ENCODE measurements around the gene RASAL3.
"Not testable (repeated sequence)": the region's sequence is repeated elsewhere in the genome, so short reads cannot be mapped to it uniquely, and the experiment has no call there.

RASAL3 gene

GRCh38 chr19:15485768-15486167 is 21.4 kb upstream of the RASAL3 start:
- H3K27ac Mint-ChIP-seq; ATAC-seq (replicated peaks); DNase-seq; H3K9me3 Mint-ChIP-seq; H3K27me3 Mint-ChIP-seq; H3K36me3 Mint-ChIP-seq; H3K4me3 Mint-ChIP-seq: not testable (repeated sequence)
- H3K4me1 Mint-ChIP-seq, result peaks cover 9 to 13% of the 10 kb centered on the region in 2 donors

DNA sequence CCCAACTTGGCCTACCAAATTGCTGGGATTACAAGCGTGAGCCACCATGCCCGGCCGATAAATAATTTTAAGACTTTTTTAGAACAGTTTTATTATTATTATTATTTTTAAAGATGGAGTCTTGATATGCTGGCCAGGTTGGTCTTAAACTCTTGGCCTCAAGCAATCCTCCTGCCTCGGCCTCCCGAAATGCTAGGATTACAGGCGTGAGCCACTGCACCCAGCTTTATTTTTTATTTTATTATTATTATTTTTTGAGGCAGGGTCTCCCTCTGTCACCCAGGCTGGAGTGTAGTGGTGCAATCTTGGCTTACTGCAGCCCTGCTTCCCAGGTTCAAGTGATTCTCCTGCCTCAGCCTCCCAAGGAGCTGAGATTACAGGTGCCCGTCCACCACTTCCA is 16.7 kb upstream of the RASAL3 start:
- H3K4me3 Mint-ChIP-seq; DNase-seq; ATAC-seq (replicated peaks); H3K36me3 Mint-ChIP-seq; H3K27me3 Mint-ChIP-seq; H3K9me3 Mint-ChIP-seq; H3K27ac Mint-ChIP-seq: not testable (repeated sequence)
- H3K4me1 Mint-ChIP-seq, result peaks cover 12 to 17% of the 10 kb centered on the region in 2 donors

DNA sequence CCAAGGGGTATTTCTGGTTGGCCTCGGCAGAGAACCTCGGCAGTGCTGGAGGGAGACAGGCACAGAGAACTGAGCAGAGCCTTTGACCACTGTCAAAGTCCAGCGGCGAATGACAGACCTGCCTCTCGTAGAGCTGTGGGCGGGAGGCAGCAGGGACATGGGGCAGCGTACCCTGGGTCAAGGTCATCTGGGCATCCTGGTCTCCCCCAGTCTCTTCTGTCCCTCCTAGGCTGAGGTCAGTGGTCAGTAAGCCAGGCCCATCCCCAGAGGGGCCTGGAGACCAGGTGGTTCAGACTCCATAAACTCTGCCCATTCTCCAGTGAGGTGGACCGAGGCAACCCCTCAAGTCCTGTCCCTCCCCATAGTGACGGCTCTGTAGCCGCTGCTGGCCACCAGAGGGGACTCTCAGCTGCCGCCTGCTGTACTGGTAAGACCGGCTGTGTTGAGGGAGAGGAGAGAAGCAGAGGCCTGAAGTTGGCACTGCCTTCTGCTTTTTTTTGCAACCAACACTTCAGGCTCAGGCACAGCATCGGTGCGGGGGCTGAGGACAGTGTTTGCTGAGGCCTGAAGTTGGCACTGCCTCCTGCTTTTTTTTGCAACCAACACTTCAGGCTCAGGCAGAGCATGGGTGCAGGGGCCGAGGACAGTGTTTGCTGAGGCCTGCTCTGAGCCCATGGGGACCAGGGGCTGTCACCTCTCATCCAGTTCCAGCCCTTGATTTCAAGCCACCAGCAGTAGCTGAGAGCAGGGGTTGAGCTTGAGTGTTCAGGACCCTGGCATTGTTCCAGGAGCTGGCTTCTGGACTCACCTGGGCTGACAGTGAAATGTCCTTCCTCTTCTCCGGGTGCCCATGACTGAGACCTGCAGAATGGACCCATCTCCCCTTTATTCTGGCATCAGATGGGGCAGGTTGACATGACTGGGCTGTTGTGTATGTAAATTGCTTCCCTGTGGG is 15.3 kb upstream of the RASAL3 start, which contains the start of gene PGLYRP2:
PGLYRP2 (minus strand) TSS at position 111 of the 955 bp plus-strand sequence. CDS start 130 bp downstream, outside the sequence.
- no peak within 1 kb of the TSS for H3K27ac Mint-ChIP-seq
- peaks cover 12 to 17% of the 10 kb centered on the region in 2 donors for H3K4me1 Mint-ChIP-seq
- ATAC-seq (replicated peaks) (peak; percentile 20 to 29), DNase-seq (no peak)
- no peaks in the 10 kb centered on the region for H3K27me3 Mint-ChIP-seq
- no peaks in the 10 kb centered on the region for H3K9me3 Mint-ChIP-seq
- peaks cover 0 to 4% of the 10 kb centered on the region in 2 donors for H3K36me3 Mint-ChIP-seq
- no peak within 1 kb of the TSS for H3K4me3 Mint-ChIP-seq

DNA sequence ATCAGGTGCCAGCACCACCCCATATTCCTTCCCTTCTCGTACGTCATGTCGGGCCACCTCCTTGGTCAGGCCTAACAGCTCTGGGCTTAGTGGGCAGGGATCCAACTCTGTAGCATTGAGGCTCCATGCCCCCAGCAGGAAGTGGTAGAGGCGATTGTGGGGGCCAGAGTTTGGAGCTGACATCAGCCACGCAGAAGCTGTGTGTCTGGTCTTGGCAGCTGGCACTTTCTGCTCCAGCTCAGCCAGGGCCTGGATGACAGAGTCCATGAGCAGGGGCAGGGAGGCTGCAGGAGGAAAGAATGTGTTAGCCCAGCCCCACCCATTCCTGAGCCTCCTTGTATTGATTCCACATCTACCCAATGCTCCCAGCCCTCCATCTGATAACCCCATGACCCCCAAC is 12.0 kb upstream of the RASAL3 start:
- Mint-ChIP-seq H3K36me3 (peaks cover 0 to 4% of the 10 kb centered on the region in 2 donors), H3K27ac (no peak overlapping the region), H3K4me1 (peaks cover 4 to 5% of the 10 kb centered on the region in 2 donors), H3K27me3 (peaks cover 7% of the 10 kb centered on the region in 2 donors), H3K9me3 (no peaks in the 10 kb centered on the region), H3K4me3 (no peak overlapping the region)
- DNase-seq (no peak), ATAC-seq (replicated peaks) (no peak)

DNA sequence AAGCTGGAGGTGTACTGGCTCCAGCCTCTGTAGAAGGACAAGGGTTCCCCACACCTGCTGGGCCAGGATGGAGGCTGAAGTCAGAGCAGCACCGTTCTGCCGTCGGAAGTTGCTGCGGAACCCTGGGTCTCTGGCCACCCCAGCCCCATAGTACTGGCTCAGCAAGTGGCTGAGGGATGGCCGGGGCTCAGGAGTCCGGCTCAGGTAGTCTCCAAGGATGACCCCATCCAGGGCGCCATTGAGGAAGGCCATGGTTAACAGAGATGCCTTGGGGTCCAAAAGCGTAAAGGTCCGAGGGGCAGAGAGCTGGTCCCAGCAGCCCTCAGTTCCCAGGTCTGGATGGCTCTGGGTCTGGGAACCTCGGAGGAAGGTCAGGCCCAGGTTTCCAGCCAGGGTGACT is 11.3 kb upstream of the RASAL3 start:
- ATAC-seq (replicated peaks) (no peak), DNase-seq (no peak)
- Mint-ChIP-seq H3K27me3 (peaks cover 9 to 12% of the 10 kb centered on the region in 2 donors), H3K36me3 (peaks cover 0 to 4% of the 10 kb centered on the region in 2 donors), H3K4me1 (peaks cover 4 to 5% of the 10 kb centered on the region in 2 donors), H3K9me3 (no peaks in the 10 kb centered on the region), H3K4me3 (no peak overlapping the region), H3K27ac (no peak overlapping the region)

- Mint-ChIP-seq H3K36me3 (peaks cover 0 to 4% of the 10 kb centered on the region in 2 donors), H3K4me1 (peaks cover 6 to 7% of the 10 kb centered on the region in 2 donors), H3K9me3 (no peaks in the 10 kb centered on the region), H3K27me3 (peaks cover 9 to 16% of the 10 kb centered on the region in 2 donors), H3K4me3 (no peak overlapping the region), H3K27ac (no peak overlapping the region)
- no peak for ATAC-seq (replicated peaks)
- DNase-seq, result no peak
Observed at GRCh38 chr19:15475169-15475568, 10.8 kb upstream of the RASAL3 start.

DNA sequence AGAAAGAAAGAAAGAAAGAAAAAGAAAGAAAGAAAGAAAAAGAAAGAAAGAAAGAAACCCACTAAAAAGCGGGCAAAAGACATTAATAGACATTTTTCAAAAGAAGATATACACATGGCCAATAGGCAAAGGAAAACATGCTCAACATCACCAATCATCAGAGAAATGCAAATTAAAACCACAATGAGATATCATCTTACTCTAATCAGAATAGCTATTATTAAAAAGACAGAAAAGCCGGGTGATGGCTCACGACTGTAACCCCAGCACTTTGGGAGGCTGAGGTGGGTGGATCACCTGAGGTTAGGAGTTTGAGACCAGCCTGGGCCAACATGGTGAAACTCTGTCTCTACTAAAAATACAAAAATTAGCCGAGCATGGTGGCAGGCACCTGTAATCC is 9.5 kb upstream of the RASAL3 start:
- DNase-seq; H3K27ac Mint-ChIP-seq; H3K36me3 Mint-ChIP-seq; H3K9me3 Mint-ChIP-seq; H3K4me3 Mint-ChIP-seq; ATAC-seq (replicated peaks): not testable (repeated sequence)
- H3K4me1 Mint-ChIP-seq, result peaks cover 15 to 16% of the 10 kb centered on the region in 2 donors
- H3K27me3 Mint-ChIP-seq, result peaks cover 23 to 30% of the 10 kb centered on the region in 2 donors

DNA sequence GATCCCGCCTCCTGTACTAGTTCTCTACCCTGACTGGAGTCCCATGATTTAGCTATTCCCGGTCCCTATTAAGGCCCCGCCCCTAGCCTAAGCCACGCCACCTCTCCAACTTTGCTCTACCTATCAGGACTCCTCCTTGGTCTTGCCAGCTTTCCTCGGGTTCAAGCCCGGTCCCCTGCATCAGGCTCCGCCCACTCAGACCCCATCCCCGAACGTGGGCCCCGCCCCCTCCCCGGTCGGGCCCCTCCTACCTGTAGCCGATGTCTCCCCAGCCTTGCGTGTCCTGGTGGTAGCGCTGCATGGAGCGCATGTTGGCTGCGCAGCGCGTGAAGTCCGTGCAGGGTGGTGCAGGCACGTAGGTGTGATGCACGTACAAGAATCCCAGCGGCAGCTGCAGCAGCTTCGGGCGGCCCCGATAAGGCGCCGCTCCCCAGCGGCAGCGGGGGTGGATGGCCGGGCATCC is 7.3 kb upstream of the RASAL3 start:
- Mint-ChIP-seq H3K27ac (peak overlapping the region; percentile 9), H3K4me1 (peaks cover 29 to 34% of the 10 kb centered on the region in 2 donors), H3K27me3 (peaks cover 28 to 35% of the 10 kb centered on the region in 2 donors), H3K36me3 (peaks cover 4 to 14% of the 10 kb centered on the region in 2 donors), H3K4me3 (no peak overlapping the region), H3K9me3 (no peaks in the 10 kb centered on the region)
- ATAC-seq (replicated peaks), result no peak
- DNase-seq, result no peak

DNA sequence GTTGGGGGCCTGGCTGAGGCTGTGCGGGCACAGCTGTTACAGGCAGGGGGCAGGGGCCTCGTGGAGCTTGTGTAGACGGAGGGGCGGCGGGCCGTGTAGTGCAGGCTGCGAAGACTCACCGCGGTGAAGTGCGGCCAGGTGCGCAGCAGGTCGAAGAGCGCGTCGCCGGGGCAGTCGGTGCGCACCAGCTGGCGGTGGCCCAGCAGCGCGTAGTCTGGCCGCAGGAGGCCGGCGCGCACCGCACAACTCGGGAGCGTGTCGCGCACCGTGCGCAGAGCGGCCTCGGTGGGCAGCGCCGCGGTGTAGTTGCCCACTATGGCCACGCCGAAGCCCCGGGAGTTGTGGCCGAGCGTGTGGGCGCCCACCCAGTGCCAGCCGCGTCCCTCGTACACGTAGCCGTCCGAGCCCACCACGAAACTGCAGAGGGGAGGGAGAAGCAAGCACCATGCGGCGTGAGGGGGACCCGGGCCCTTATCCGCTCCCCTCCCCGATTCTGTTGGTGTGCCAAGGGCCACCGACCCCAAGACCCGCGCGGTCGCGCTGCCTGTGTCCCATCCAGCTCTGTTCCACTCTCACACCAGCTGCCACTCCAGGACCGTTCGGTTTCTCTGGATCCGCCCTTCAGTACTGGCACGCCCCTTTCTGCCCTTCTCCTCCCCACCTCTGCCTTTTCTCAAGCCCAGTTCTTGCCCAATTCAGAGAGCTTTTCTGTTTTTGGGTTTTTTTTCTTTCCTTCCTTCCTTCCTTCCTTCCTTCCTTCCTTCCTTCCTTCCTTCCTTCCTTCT is 5.4 kb upstream of the RASAL3 start:
- peaks cover 28 to 35% of the 10 kb centered on the region in 2 donors for H3K27me3 Mint-ChIP-seq
- ATAC-seq (replicated peaks) (peak; percentile 66 to 67), DNase-seq (no peak)
- H3K4me3 Mint-ChIP-seq, result peak overlapping the region; percentile 78 to 86
- H3K9me3 Mint-ChIP-seq, result no peaks in the 10 kb centered on the region
- peaks cover 0 to 14% of the 10 kb centered on the region in 2 donors for H3K36me3 Mint-ChIP-seq
- H3K4me1 Mint-ChIP-seq, result peaks cover 33 to 40% of the 10 kb centered on the region in 2 donors
- H3K27ac Mint-ChIP-seq, result peak overlapping the region; percentile 31

- Mint-ChIP-seq H3K9me3 (no peaks in the 10 kb centered on the region), H3K27me3 (peaks cover 28 to 35% of the 10 kb centered on the region in 2 donors), H3K27ac (peak overlapping the region; percentile 31), H3K4me3 (peak overlapping the region; percentile 78 to 86), H3K4me1 (peaks cover 36 to 44% of the 10 kb centered on the region in 2 donors), H3K36me3 (peaks cover 0 to 14% of the 10 kb centered on the region in 2 donors)
- DNase-seq, result no peak
- no peak for ATAC-seq (replicated peaks)
Observed at GRCh38 chr19:15468675-15469512, 4.5 kb upstream of the RASAL3 start.

GRCh38 chr19:15467734-15468214 is 3.4 kb upstream of the RASAL3 start:
- Mint-ChIP-seq H3K9me3 (no peaks in the 10 kb centered on the region), H3K36me3 (peaks cover 0 to 14% of the 10 kb centered on the region in 2 donors), H3K27ac (peak overlapping the region; percentile 32), H3K27me3 (peaks cover 28 to 35% of the 10 kb centered on the region in 2 donors), H3K4me3 (no peak overlapping the region), H3K4me1 (peaks cover 36 to 53% of the 10 kb centered on the region in 2 donors)
- no peak for ATAC-seq (replicated peaks)
- DNase-seq, result no peak

- Mint-ChIP-seq H3K4me3 (peak overlapping the region in 1 of 2 donors; percentile 5), H3K4me1 (peaks cover 37 to 58% of the 10 kb centered on the region in 2 donors), H3K9me3 (no peaks in the 10 kb centered on the region), H3K27me3 (peaks cover 28 to 35% of the 10 kb centered on the region in 2 donors), H3K27ac (peak overlapping the region; percentile 14), H3K36me3 (peaks cover 2 to 14% of the 10 kb centered on the region in 2 donors)
- peak; percentile 38 to 41 for ATAC-seq (replicated peaks)
- peak; percentile 23 for DNase-seq
Observed at GRCh38 chr19:15466851-15467733, 2.7 kb upstream of the RASAL3 start.

Data from stimulated activated naive B cell treated with anti-CD40 and anti-IgM and Interleukin-4, amounts not matched to agents 10 μg/mL and 1 μg/mL and 100 μg/mL, for 72 hours (primary cell).